SJCRH30 (cell line): ENCODE data around the gene NOC3L. TPM values are rescaled to one million over a fixed set of nuclear protein-coding genes. Genes with fewer than 3 reads are reported as not detected.

Experiments
- DNase-seq, 2 experiments: peaks; one replicate each; pipeline ENCODE4 v3.0.0-alpha.2; 2015 to 2020
- H3K27ac ChIP-seq: fragments of 250-450 bp; sonication (Bioruptor Pico); 2 replicates; pipeline ENCODE4 v1.5.1; 2020; ENCODE audit warnings: mild to moderate bottlenecking, moderate library complexity
- H3K27me3 ChIP-seq: fragments of 250-450 bp; sonication (Bioruptor Pico); 2 replicates; pipeline ENCODE4 v1.5.1; 2020; ENCODE audit warnings: mild to moderate bottlenecking, moderate library complexity
- H3K36me3 ChIP-seq: fragments of 250-450 bp; sonication (Bioruptor Pico); 2 replicates; pipeline ENCODE4 v1.5.1; 2020; ENCODE audit warnings: mild to moderate bottlenecking, moderate library complexity
- H3K4me1 ChIP-seq: fragments of 250-450 bp; sonication (Bioruptor Pico); 2 replicates; pipeline ENCODE4 v1.5.1; 2020; ENCODE audit warnings: mild to moderate bottlenecking, moderate library complexity
- H3K4me3 ChIP-seq: fragments of 250-450 bp; sonication (Bioruptor Pico); 2 replicates; pipeline ENCODE4 v1.5.1; 2020; ENCODE audit warnings: mild to moderate bottlenecking, moderate library complexity
- H3K9me3 ChIP-seq: fragments of 250-450 bp; sonication (Bioruptor Pico); replicated peaks from 2 replicates; pipeline ENCODE4 v1.5.1; 2020; ENCODE audit warnings: mild to moderate bottlenecking, moderate library complexity
- total RNA-seq: library from RNA; depleted of rRNA; stranded (reverse); fragments of >200 nt; shearing (Covaris generic); gene quantifications from 2 replicates; pipeline ENCODE4 v1.2.3, GENCODE V29; 2014

NOC3L gene
- total RNA-seq, 1 experiment from 2014 or later: 34.0 TPM

- Histone ChIP-seq H3K4me3 (no peak overlapping the region), H3K9me3 (no peaks in the 10 kb centered on the region), H3K4me1 (no peaks in the 10 kb centered on the region), H3K27ac (no peak overlapping the region), H3K36me3 (peaks cover 39% of the 10 kb centered on the region), H3K27me3 (no peaks in the 10 kb centered on the region)
- DNase-seq: no peak
These were observed 19.6 kb downstream of the NOC3L start for GRCh38 chr10:94343151-94343550.

- no peak overlapping the region for H3K27ac ChIP-seq
- no peak for DNase-seq
These were observed 27.9 kb downstream of the NOC3L start for GRCh38 chr10:94334857-94335256.

GRCh38 chr10:94333051-94333450 lies 29.7 kb downstream of the NOC3L start:
- Histone ChIP-seq H3K36me3 (peaks cover 49% of the 10 kb centered on the region), H3K27ac (no peak overlapping the region)

More at GRCh38 chr10:94334857-94335256, 27.9 kb downstream of the NOC3L start:
- no peaks in the 10 kb centered on the region for H3K4me1 ChIP-seq
- no peak overlapping the region for H3K4me3 ChIP-seq
- H3K9me3 ChIP-seq: no peaks in the 10 kb centered on the region
- H3K36me3 ChIP-seq: peaks cover 58% of the 10 kb centered on the region
- no peaks in the 10 kb centered on the region for H3K27me3 ChIP-seq

GRCh38 chr10:94328613-94329012 lies 34.1 kb downstream of the NOC3L start:
- no peaks in the 10 kb centered on the region for H3K9me3 ChIP-seq
- H3K27me3 ChIP-seq: no peaks in the 10 kb centered on the region
- no peak for DNase-seq
- no peaks in the 10 kb centered on the region for H3K4me1 ChIP-seq
- H3K4me3 ChIP-seq: no peak overlapping the region
- no peak overlapping the region for H3K27ac ChIP-seq
- peaks cover 36% of the 10 kb centered on the region for H3K36me3 ChIP-seq

More at GRCh38 chr10:94333051-94333450, 29.7 kb downstream of the NOC3L start:
- DNase-seq: no peak
- Histone ChIP-seq H3K27me3 (no peaks in the 10 kb centered on the region), H3K4me3 (no peak overlapping the region), H3K9me3 (no peaks in the 10 kb centered on the region), H3K4me1 (no peaks in the 10 kb centered on the region)

GRCh38 chr10:94327649-94328048 lies 35.1 kb downstream of the NOC3L start:
- Histone ChIP-seq H3K27me3 (no peaks in the 10 kb centered on the region), H3K4me1 (no peaks in the 10 kb centered on the region), H3K9me3 (no peaks in the 10 kb centered on the region), H3K36me3 (peaks cover 32% of the 10 kb centered on the region), H3K27ac (no peak overlapping the region), H3K4me3 (no peak overlapping the region)
- DNase-seq: no peak

GRCh38 chr10:94324609-94325233 lies 38.0 kb downstream of the NOC3L start:
- no peaks in the 10 kb centered on the region for H3K27me3 ChIP-seq
- H3K36me3 ChIP-seq: peaks cover 26% of the 10 kb centered on the region
- no peak for DNase-seq
- no peak overlapping the region for H3K4me3 ChIP-seq
- no peak overlapping the region for H3K27ac ChIP-seq
- no peaks in the 10 kb centered on the region for H3K4me1 ChIP-seq
- no peaks in the 10 kb centered on the region for H3K9me3 ChIP-seq

GRCh38 chr10:94320285-94320914 lies 42.3 kb downstream of the NOC3L start:
- Histone ChIP-seq H3K27me3 (no peaks in the 10 kb centered on the region), H3K9me3 (no peaks in the 10 kb centered on the region), H3K27ac (no peak overlapping the region), H3K4me1 (no peaks in the 10 kb centered on the region), H3K36me3 (peaks cover 20% of the 10 kb centered on the region; the same call in 1 of the 2 replicates), H3K4me3 (no peak overlapping the region)
- peak; percentile 43 to 78 for DNase-seq

GRCh38 chr10:94316560-94316959 lies 46.2 kb downstream of the NOC3L start:
- H3K4me1 ChIP-seq: no peaks in the 10 kb centered on the region
- DNase-seq: no peak

GRCh38 chr10:94315975-94316464 lies 46.7 kb downstream of the NOC3L start:
- H3K27ac ChIP-seq: no peak overlapping the region
- H3K27me3 ChIP-seq: no peaks in the 10 kb centered on the region
- peaks cover 3% of the 10 kb centered on the region; the same call in 1 of the 2 replicates for H3K36me3 ChIP-seq
- H3K4me3 ChIP-seq: no peak overlapping the region
- no peak for DNase-seq
- H3K4me1 ChIP-seq: no peaks in the 10 kb centered on the region
- H3K9me3 ChIP-seq: no peaks in the 10 kb centered on the region

More at GRCh38 chr10:94316560-94316959, 46.2 kb downstream of the NOC3L start:
- no peaks in the 10 kb centered on the region for H3K27me3 ChIP-seq
- H3K4me3 ChIP-seq: no peak overlapping the region
- no peak overlapping the region for H3K27ac ChIP-seq
- H3K9me3 ChIP-seq: no peaks in the 10 kb centered on the region
- H3K36me3 ChIP-seq: peaks cover 5% of the 10 kb centered on the region; the same call in 1 of the 2 replicates

GRCh38 chr10:94315024-94315451 lies 47.7 kb downstream of the NOC3L start:
- no peak overlapping the region for H3K4me3 ChIP-seq
- H3K36me3 ChIP-seq: 0 out of 2 replicates have a peak, but pooled peaks cover 2% of the 10 kb centered on the region
- H3K27me3 ChIP-seq: no peaks in the 10 kb centered on the region
- H3K27ac ChIP-seq: no peak overlapping the region
- DNase-seq: no peak
- no peaks in the 10 kb centered on the region for H3K9me3 ChIP-seq
- H3K4me1 ChIP-seq: no peaks in the 10 kb centered on the region

GRCh38 chr10:94310369-94310768 lies 52.4 kb downstream of the NOC3L start:
- no peaks in the 10 kb centered on the region for H3K4me1 ChIP-seq
- no peak overlapping the region for H3K27ac ChIP-seq
- H3K9me3 ChIP-seq: no peaks in the 10 kb centered on the region
- H3K27me3 ChIP-seq: no peaks in the 10 kb centered on the region
- no peak overlapping the region for H3K4me3 ChIP-seq
- no peak for DNase-seq
- H3K36me3 ChIP-seq: no peaks in the 10 kb centered on the region

- H3K27me3 ChIP-seq: no peaks in the 10 kb centered on the region
- no peaks in the 10 kb centered on the region for H3K36me3 ChIP-seq
- no peak for DNase-seq
- H3K27ac ChIP-seq: no peak overlapping the region
- H3K9me3 ChIP-seq: no peaks in the 10 kb centered on the region
- H3K4me3 ChIP-seq: no peak overlapping the region
- no peaks in the 10 kb centered on the region for H3K4me1 ChIP-seq
These were observed 53.9 kb downstream of the NOC3L start for GRCh38 chr10:94308866-94309265.

GRCh38 chr10:94307046-94307615 lies 55.6 kb downstream of the NOC3L start:
- DNase-seq: no peak
- no peaks in the 10 kb centered on the region for H3K9me3 ChIP-seq
- H3K4me3 ChIP-seq: no peak overlapping the region
- no peaks in the 10 kb centered on the region for H3K4me1 ChIP-seq
- H3K36me3 ChIP-seq: no peaks in the 10 kb centered on the region
- no peak overlapping the region for H3K27ac ChIP-seq
- H3K27me3 ChIP-seq: no peaks in the 10 kb centered on the region

GRCh38 chr10:94303929-94304328 lies 58.8 kb downstream of the NOC3L start:
- H3K27ac ChIP-seq: no peak overlapping the region
- no peak overlapping the region for H3K4me3 ChIP-seq
- no peaks in the 10 kb centered on the region for H3K9me3 ChIP-seq
- no peaks in the 10 kb centered on the region for H3K36me3 ChIP-seq
- peaks cover 12% of the 10 kb centered on the region for H3K4me1 ChIP-seq
- H3K27me3 ChIP-seq: no peaks in the 10 kb centered on the region
- DNase-seq: no peak

- peak in 1 of 2 experiments; percentile 23 for DNase-seq
- Histone ChIP-seq H3K27me3 (no peaks in the 10 kb centered on the region), H3K36me3 (no peaks in the 10 kb centered on the region), H3K9me3 (no peaks in the 10 kb centered on the region), H3K27ac (no peak overlapping the region), H3K4me1 (peaks cover 15% of the 10 kb centered on the region), H3K4me3 (no peak overlapping the region)
These were observed 62.7 kb downstream of the NOC3L start for GRCh38 chr10:94300042-94300441.
